Ovary (tissue), 9 donors: Measurements from ENCODE around the gene COL4A3. TPM values are rescaled to one million over a fixed set of nuclear protein-coding genes. Genes with fewer than 3 reads are reported as not detected.

Experiments used
- DNase-seq, 5 donors: peaks; one replicate each; pipeline ENCODE4 v3.0.0-alpha.2; 2019 to 2020
- H3K27ac ChIP-seq, 2 donors: fragments of 200-600 bp; one replicate each; pipeline versions ENCODE4 v1.5.1 to v1.8.0; 2019 to 2022
- H3K27me3 ChIP-seq: fragments of 200-600 bp; one replicate; pipeline ENCODE4 v1.8.0; 2022
- H3K36me3 ChIP-seq: fragments of 200-600 bp; sonication (generic); one replicate; pipeline ENCODE4 v1.5.1; 2019
- H3K4me1 ChIP-seq: one replicate; pipeline ENCODE4 v1.8.1; 2013; ENCODE audit warnings: mild to moderate bottlenecking, moderate library complexity; ENCODE audit not compliant: insufficient read depth
- H3K4me3 ChIP-seq: fragments of 200-600 bp; sonication (generic); one replicate; pipeline ENCODE4 v1.5.1; 2017
- H3K9me3 ChIP-seq, 2 donors: fragments of 200-600 bp in 1 of 2; sonication (generic) in 1 of 2; one replicate each; pipeline versions ENCODE4 v1.5.1 to v1.8.1; 2013 to 2019; ENCODE audit warnings: mild to moderate bottlenecking in 1 of 2, moderate library complexity in 1 of 2
- CTCF ChIP-seq, 3 donors: fragments of 450-650 bp in 2 of 3; fragments of 200-600 bp in 1 of 3; IDR thresholded peaks; one replicate each; pipeline versions ENCODE4 v1.5.1 to v1.8.0; 2016 to 2022; ENCODE audit warnings: antibody characterized with exemption in 3 of 3, mild to moderate bottlenecking in 1 of 3
- EP300 ChIP-seq: sonication (generic); formaldehyde crosslinking; IDR thresholded peaks from one replicate; pipeline ENCODE4 v1.6.1; 2017; ENCODE audit warnings: antibody characterized with exemption
- POLR2A ChIP-seq: fragments of 450-650 bp; IDR thresholded peaks from one replicate; pipeline ENCODE4 v1.6.1; 2017; ENCODE audit warnings: antibody characterized with exemption, mild to moderate bottlenecking, moderate library complexity
- WGBS, 3 donors: extraction: QIAGEN DNeasy Blood & Tissue Kit in 1 of 3; methylation state at CpG; one replicate each; pipeline versions ENCODE4 v1.1.5 to v1.1.7; 2013 to 2017; 5-methylcytosine and 5-hydroxymethylcytosine counted together
- intact Hi-C, 4 donors: fragments of 100-400 bp; cut with DNase I; formaldehyde crosslinking; loops; one replicate each; pipeline versions ENCODE4 v1.11.0 to v1.15.1; 2022 to 2023
- polyA plus RNA-seq, 2 donors: library from polyadenylated mRNA; stranded (reverse); fragments of 200-250 nt in 1 of 2; fragments of 350-450 nt in 1 of 2; fragmentation: Illumina TruSeq in 1 of 2; extraction: RNeasy Lipid Tissue Mini Kit (QIAGEN cat#74804) in 1 of 2; gene quantifications; one replicate each; pipeline ENCODE4 v1.2.3, GENCODE V29; 2013 to 2014
- total RNA-seq, 7 donors: library from RNA; depleted of rRNA in 2 of 7; stranded (reverse); fragments of >200 nt in 2 of 7; fragmentation: NEBNext Ultra II Directional in 3 of 7; extraction: Animal tissue kit (Norgen Biotek cat#: 25700) in 3 of 7; gene quantifications; one replicate each; pipeline versions ENCODE4 v1.1.0 to v1.2.4, GENCODE V29; 2016 to 2023
- donor health status: DM: no; HTN: no; CAD: no; lungs with moderate emphysema.
- donor health status: DM: no; HTN: no; CAD: no.
- donor health status: Bipolar disorder and iron deficiency.
- donor health status: DM: yes; HTN: yes; CAD: no.
- donor health status: DM: no; HTN: no; CAD: no.
- donor health status: DM: yes; HTN: yes; CAD: no.

Gene COL4A3
- total and polyA plus RNA-seq, 9 donors: 0.47 to 14.1 (median 2.9) TPM

GRCh38 chr2:227118353-227118752 is 46.1 kb upstream of the COL4A3 start:
- no peaks in the 10 kb centered on the region for H3K36me3 ChIP-seq
- no peaks in the 10 kb centered on the region for H3K27me3 ChIP-seq
- intact Hi-C loops: no loop called here
- TF ChIP-seq CTCF (IDR thresholded peaks at IDR 0.05): no peak
- TF ChIP-seq EP300: no peak
- TF ChIP-seq POLR2A: no peak
- no peak for DNase-seq
- no peak overlapping the region for H3K27ac ChIP-seq
- H3K4me1 ChIP-seq: no peaks in the 10 kb centered on the region
- no peak overlapping the region for H3K4me3 ChIP-seq
- no peaks in the 10 kb centered on the region for H3K9me3 ChIP-seq

- TF ChIP-seq POLR2A (no peak), CTCF (IDR thresholded peaks at IDR 0.05) (no peak), EP300 (no peak)
- no peaks in the 10 kb centered on the region for H3K4me1 ChIP-seq
- no peak overlapping the region for H3K27ac ChIP-seq
- no peak for DNase-seq
- intact Hi-C loops: no loop called here
- no peak overlapping the region for H3K4me3 ChIP-seq
- H3K27me3 ChIP-seq: no peaks in the 10 kb centered on the region
- no peaks in the 10 kb centered on the region for H3K9me3 ChIP-seq
- WGBS, 3 donors: 80 to 82% (median 81%) methylated on average over 4 of the region's 4 CpGs
- H3K36me3 ChIP-seq: no peaks in the 10 kb centered on the region
Observed at GRCh38 chr2:227123697-227124096, 40.7 kb upstream of the COL4A3 start.

- intact Hi-C loops: loop anchor here in 2 of 4 donors (5.0 kb wide), 2 partner anchors 117 to 642 kb away; no protein-coding TSS in a partner anchor
- TF ChIP-seq CTCF (IDR thresholded peaks at IDR 0.05): no peak
- H3K36me3 ChIP-seq: no peaks in the 10 kb centered on the region
- DNase-seq: no peak
- 46 to 62% (median 60%) methylated on average over 2 of the region's 2 CpGs for WGBS, 3 donors
- H3K4me1 ChIP-seq: no peaks in the 10 kb centered on the region
- no peak overlapping the region for H3K4me3 ChIP-seq
- no peak overlapping the region for H3K27ac ChIP-seq
- no peaks in the 10 kb centered on the region for H3K27me3 ChIP-seq
- no peaks in the 10 kb centered on the region for H3K9me3 ChIP-seq
Observed at GRCh38 chr2:227124811-227125210, 39.6 kb upstream of the COL4A3 start.

- 79 to 84% (median 80%) methylated on average over 5 of the region's 5 CpGs for WGBS, 3 donors
- TF ChIP-seq POLR2A: no peak
- no peak for TF ChIP-seq EP300
- no peak for TF ChIP-seq CTCF (IDR thresholded peaks at IDR 0.05)
- no peaks in the 10 kb centered on the region for H3K9me3 ChIP-seq
- no peaks in the 10 kb centered on the region for H3K36me3 ChIP-seq
- DNase-seq: no peak
- H3K27ac ChIP-seq: no peak overlapping the region
- no peaks in the 10 kb centered on the region for H3K27me3 ChIP-seq
- intact Hi-C loops: loop anchor here in 2 of 4 donors (5.0 kb wide), 2 partner anchors 117 to 642 kb away; no protein-coding TSS in a partner anchor
- H3K4me3 ChIP-seq: no peak overlapping the region
- H3K4me1 ChIP-seq: no peaks in the 10 kb centered on the region
Observed at GRCh38 chr2:227125506-227125905, 38.9 kb upstream of the COL4A3 start.
